Measurements from ENCODE around the gene COL5A2.

GRCh38 chr2:189096769-189097447, 82.7 kb downstream of the COL5A2 start:
- TF ChIP-seq CTCF (optimal IDR thresholded peaks at IDR 0.05 in 1 of 3, IDR thresholded peaks at IDR 0.05 in 1 of 3, conservative IDR thresholded peaks at IDR 0.05 in 1 of 3; ENCODE audit: extremely low read depth in 1 of 3, insufficient read depth in 2 of 3, low read length in 3 of 3) (no peak), EZH2 (IDR thresholded peaks at IDR 0.05; ENCODE audit: low read length) (no peak)
